NCI-H1930 (cell line): ENCODE data around the gene CDH4.
"Not testable (repeated sequence)": the region's sequence is repeated elsewhere in the genome, so short reads cannot be mapped to it uniquely, and the experiment has no call there.

Experiments used
- DNase-seq, 2 experiments: peaks; one replicate each; lab custom pipeline; 2025; lab: John Stamatoyannopoulos, UW

The CDH4 gene

GRCh38 chr20:61846074-61846473, 594.0 kb downstream of the CDH4 start:
- DNase-seq: no peak

GRCh38 chr20:61846741-61847419, 594.8 kb downstream of the CDH4 start:
- DNase-seq: no peak

- no peak for DNase-seq
Observed at GRCh38 chr20:61847420-61847748, 595.3 kb downstream of the CDH4 start.

GRCh38 chr20:61847986-61848385, 595.9 kb downstream of the CDH4 start:
- DNase-seq: no peak

GRCh38 chr20:61848851-61849250, 596.8 kb downstream of the CDH4 start:
- no peak for DNase-seq

- no peak for DNase-seq
Observed at GRCh38 chr20:61849376-61849775, 597.3 kb downstream of the CDH4 start.

- DNase-seq: no peak
Observed at GRCh38 chr20:61849822-61850221, 597.8 kb downstream of the CDH4 start.

- DNase-seq: no peak
Observed at GRCh38 chr20:61850457-61850856, 598.4 kb downstream of the CDH4 start.

GRCh38 chr20:61850926-61851900, 599.2 kb downstream of the CDH4 start:
- DNase-seq: no peak

- DNase-seq: no peak
Observed at GRCh38 chr20:61852268-61853072, 600.4 kb downstream of the CDH4 start.

GRCh38 chr20:61853073-61854005, 601.3 kb downstream of the CDH4 start:
- DNase-seq: no peak

- DNase-seq: not testable (repeated sequence)
Observed at GRCh38 chr20:61854538-61854937, 602.5 kb downstream of the CDH4 start.

- DNase-seq: no peak
Observed at GRCh38 chr20:61855286-61855685, 603.2 kb downstream of the CDH4 start.

- no peak for DNase-seq
Observed at GRCh38 chr20:61856626-61857413, 604.8 kb downstream of the CDH4 start.

- no peak for DNase-seq
Observed at GRCh38 chr20:61857414-61857775, 605.3 kb downstream of the CDH4 start.

GRCh38 chr20:61857884-61858283, 605.8 kb downstream of the CDH4 start:
- no peak for DNase-seq

- no peak for DNase-seq
Observed at GRCh38 chr20:61859767-61860166, 607.7 kb downstream of the CDH4 start.

- DNase-seq: no peak
Observed at GRCh38 chr20:61860260-61860987, 608.4 kb downstream of the CDH4 start.

GRCh38 chr20:61861054-61861841, 609.2 kb downstream of the CDH4 start:
- DNase-seq: no peak
